DND-41 (cell line): Measurements from ENCODE around the gene IFITM10.
"Not testable (repeated sequence)": the region's sequence is repeated elsewhere in the genome, so short reads cannot be mapped to it uniquely, and the experiment has no call there.

Experiments used
- ATAC-seq: fragments of 200-7000 bp; cut with Tn5 transposase; 3 replicates; pipeline ENCODE4 v1.9.1; 2021; ENCODE audit warnings: low read depth; ENCODE audit not compliant: insufficient read depth
- DNase-seq: peaks from one replicate; pipeline ENCODE4 v3.0.0-alpha.2; 2020
- H2AFZ ChIP-seq: 2 replicates; pipeline ENCODE4 v1.6.0; 2012; ENCODE audit warnings: low read depth, low read length
- H3K27ac ChIP-seq: 2 replicates; pipeline ENCODE4 v1.5.1; 2012; ENCODE audit warnings: low read length, inconsistent platforms
- H3K27me3 ChIP-seq: fragments of 200-600 bp; sonication (generic); 2 replicates; pipeline ENCODE4 v1.6.0; 2012; ENCODE audit warnings: low read length, mild to moderate bottlenecking, inconsistent platforms; ENCODE audit not compliant: insufficient read depth, poor library complexity
- H3K36me3 ChIP-seq: 2 replicates; pipeline ENCODE4 v1.5.1; 2012; ENCODE audit warnings: low read length, inconsistent platforms; ENCODE audit not compliant: insufficient read depth
- H3K4me1 ChIP-seq: 2 replicates; pipeline ENCODE4 v1.5.1; 2012; ENCODE audit warnings: mild to moderate bottlenecking, low read length; ENCODE audit not compliant: insufficient read depth
- H3K4me2 ChIP-seq: 2 replicates; pipeline ENCODE4 v1.6.0; 2012; ENCODE audit warnings: mild to moderate bottlenecking, moderate library complexity, low read length, inconsistent platforms; ENCODE audit not compliant: insufficient read depth
- H3K4me3 ChIP-seq, 2 experiments: fragments of 200-600 bp in 1 of 2; shearing (Covaris generic) in 1 of 2; 2 replicates each; pipeline ENCODE4 v1.5.1; 2012 to 2016; ENCODE audit warnings: inconsistent platforms in 2 of 2, low read length in 2 of 2, mild to moderate bottlenecking in 2 of 2, low read depth in 1 of 2, moderate library complexity in 1 of 2
- H3K79me2 ChIP-seq: 2 replicates; pipeline ENCODE4 v1.6.0; 2012; ENCODE audit warnings: low read length, inconsistent platforms; ENCODE audit not compliant: insufficient read depth
- H3K9ac ChIP-seq: 2 replicates; pipeline ENCODE4 v1.6.0; 2012; ENCODE audit warnings: low read depth, mild to moderate bottlenecking, inconsistent platforms, low read length, moderate library complexity
- H3K9me3 ChIP-seq: 2 replicates; pipeline ENCODE4 v1.5.1; 2012; ENCODE audit warnings: low read length, moderate library complexity, mild to moderate bottlenecking, inconsistent platforms; ENCODE audit not compliant: insufficient read depth, severe bottlenecking
- H4K20me1 ChIP-seq: 2 replicates; pipeline ENCODE4 v1.6.0; 2012; ENCODE audit warnings: low read length; ENCODE audit not compliant: insufficient read depth

Gene IFITM10

DNA sequence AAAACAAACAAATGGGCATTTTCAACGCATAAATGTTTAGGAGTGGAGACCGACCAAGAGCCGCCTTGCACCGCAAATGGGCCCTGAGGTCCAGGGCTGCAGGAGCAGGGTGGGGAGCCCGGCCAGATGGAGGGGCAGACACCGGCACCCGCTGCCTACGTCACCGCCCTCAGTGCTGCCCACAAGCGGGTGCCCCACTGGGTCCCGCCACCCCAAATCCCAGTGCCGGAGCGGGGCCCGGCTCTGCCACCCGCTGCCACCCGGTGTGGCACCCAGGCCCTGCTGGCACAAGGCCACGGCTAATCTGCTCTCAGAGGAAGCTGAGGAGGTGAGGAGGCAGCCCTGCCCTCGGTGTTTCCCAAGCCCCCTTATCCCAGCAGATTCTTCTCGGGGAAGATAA is 67.2 kb downstream of the IFITM10 start:
- not testable (repeated sequence) for H3K9me3 ChIP-seq, ATAC-seq

More for the DNA sequence above, 67.2 kb downstream of the IFITM10 start:
- not testable (repeated sequence) for H3K27me3 ChIP-seq, H3K4me3 ChIP-seq, H3K4me1 ChIP-seq, H3K79me2 ChIP-seq, H2AFZ ChIP-seq, H3K27ac ChIP-seq, H3K9ac ChIP-seq, H3K36me3 ChIP-seq, DNase-seq, H4K20me1 ChIP-seq, H3K4me2 ChIP-seq
